Tongue (tissue), 2 donors: ENCODE data around the gene SLC8A2. TPM values are rescaled to one million over a fixed set of nuclear protein-coding genes. Genes with fewer than 3 reads are reported as not detected.
"Not testable (repeated sequence)": the region's sequence is repeated elsewhere in the genome, so short reads cannot be mapped to it uniquely, and the experiment has no call there.

Experiments used
- DNase-seq: peaks from one replicate; pipeline ENCODE4 v3.0.0-alpha.2; 2015
- total RNA-seq: library from RNA; depleted of rRNA; stranded (reverse); fragments of >200 nt; gene quantifications from one replicate; pipeline ENCODE4 v1.2.3, GENCODE V29; 2014

SLC8A2 gene
- total RNA-seq, 1 donor from 2014 or later: not detected

DNA sequence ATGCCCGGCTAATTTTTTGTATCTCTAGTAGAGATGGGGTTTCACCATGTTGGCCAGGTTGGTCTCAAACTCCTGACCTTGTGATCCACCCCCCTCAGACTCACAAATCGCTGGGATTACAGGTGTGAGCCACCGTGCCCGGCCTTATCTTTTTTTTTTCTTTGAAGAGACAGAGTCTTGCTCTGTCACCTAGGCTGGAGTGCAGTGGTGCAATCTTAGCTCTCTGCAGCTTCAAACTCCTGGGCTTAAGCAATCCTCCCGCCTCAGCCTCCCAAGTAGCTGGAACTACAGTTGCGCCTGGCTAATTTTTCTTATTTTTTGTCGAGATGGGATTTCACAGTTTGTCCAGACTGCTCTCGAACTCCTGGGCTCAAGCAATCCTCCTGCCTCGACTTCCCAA, 60.0 kb downstream of the SLC8A2 start:
- DNase-seq: not testable (repeated sequence)

DNA sequence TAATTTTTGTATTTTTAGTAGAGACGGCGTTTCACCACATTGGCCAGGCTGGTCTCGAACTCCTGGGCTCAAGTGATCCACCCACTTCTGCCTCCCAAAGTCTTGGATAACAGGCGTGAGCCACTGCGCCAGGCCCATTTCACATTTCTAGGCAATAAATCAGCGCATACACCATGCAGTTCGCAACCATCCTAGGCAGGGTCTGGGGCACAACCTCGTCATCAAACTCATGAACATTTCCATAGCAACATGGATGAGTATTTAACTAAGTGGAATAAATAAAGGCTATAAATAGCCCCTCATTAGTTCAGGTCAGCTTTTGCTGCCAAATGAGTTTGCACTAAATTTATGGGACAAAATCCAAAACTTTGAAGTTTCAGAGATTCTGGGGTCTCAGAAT, 60.6 kb downstream of the SLC8A2 start:
- DNase-seq: no peak

DNA sequence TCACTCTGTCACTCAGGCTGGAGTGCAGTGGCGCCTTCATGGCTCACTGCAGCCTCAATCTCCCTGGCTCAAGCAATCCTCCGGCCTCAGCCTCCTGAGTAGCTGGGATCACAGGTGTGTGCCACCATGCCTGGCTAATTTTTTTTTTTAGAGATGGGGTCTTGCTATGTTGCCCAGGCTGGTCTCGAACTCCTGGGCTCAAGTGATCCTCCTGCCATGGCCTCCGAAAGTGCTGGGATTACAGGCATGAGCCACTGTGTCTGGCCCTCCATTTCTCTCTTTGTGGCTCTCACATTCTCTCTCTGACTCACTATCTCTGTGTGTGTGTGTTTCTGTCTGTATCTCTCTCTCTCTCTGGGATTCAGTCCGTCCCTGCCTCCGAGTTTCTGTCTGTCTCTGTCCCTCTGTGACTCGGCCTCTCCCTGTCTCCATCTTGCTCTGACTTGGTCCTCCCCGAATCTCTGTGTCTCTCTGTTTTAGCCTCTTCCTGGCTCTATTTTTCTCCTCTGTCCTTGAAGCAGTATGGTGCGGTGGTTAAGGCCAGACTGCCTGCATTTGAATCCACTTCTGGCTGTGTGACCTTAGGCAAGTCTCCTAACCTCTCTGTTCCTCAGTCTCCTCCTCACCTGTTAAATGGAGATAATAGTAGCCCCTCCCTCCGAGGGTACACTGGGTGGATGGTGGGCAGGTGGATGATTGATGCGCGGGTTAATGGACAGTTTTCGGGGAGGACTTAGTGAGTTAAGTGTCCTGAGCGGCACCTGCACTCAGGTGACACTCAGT, 63.3 kb downstream of the SLC8A2 start:
- no peak for DNase-seq

DNA sequence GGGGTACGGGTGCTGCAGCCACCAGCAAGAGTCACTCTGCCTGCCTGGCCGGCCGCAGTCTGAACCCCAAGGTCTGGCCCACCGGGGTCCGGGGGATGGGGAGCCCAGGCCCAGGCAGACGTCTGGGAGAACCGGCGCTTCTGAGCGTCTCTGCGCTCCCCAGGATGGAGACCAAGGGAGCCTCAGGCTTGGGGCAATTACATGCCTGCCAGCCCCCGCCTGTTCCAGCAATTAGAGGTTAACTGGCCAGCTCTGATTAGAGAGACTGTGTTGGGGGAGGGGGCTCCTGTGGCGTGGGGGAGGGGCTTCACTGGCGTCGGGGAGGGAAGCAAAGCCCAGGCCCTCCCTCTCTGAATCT, 64.3 kb downstream of the SLC8A2 start:
- no peak for DNase-seq

DNA sequence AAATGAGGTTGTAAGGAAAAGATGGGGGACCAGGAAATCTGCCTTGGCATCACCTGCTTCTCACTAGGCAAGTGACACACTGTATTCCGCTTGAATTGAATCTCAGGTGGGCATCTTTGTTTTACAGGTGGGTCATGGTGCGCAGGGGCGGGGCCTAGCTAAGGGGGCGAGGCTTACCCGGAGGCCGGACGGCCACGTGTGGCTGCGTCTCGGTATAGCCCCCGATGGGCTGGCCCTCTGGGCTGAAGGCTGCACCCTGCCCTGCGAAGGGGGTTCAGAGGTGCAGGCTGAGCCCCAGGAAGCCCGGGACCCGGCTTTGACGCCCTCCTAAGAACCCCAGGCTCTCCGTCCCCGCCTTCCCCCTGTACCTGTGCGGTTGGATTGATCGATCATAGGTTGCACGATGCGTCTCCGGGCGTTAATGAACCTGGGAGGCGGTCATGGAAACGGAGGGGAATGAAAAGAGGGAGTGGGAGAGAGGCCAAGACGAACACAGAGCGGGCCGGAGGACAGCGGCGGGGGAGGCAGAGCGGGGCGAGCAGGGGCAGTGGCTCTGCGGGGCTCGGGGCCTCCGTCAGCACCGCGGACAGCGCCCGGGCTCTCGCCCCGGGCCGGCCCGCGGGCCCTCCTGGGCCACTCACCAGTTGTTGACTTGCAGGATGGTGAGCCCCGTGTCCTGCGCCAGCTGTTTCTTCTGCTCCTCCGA, 64.8 kb downstream of the SLC8A2 start:
- peak; percentile 58 for DNase-seq

DNA sequence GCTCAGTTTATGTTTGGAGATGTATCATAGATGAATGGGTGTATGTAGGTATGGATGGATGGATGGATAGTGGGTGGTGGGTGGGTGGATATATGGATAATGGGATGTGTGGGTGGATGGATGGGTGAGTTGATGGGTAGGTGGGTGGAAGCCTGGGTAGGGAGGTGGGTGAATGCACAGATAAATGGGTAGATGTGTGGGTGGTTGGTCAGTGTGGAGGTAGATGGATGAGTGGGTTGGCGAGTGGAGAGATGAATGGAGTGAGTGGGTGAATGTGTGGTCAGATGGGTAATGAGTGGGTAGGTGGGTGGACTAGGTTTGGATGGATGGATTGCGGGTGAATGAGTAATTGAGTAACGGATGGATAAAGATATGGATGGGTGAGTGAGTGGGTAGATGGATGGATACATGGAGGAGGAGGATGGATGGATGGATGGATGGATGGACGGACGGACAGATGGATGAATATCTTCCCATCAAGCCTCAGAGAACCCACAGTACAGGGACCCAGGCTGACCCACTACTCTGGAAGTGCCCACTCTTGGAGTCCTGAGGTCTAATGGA, 65.8 kb downstream of the SLC8A2 start:
- DNase-seq: no peak

DNA sequence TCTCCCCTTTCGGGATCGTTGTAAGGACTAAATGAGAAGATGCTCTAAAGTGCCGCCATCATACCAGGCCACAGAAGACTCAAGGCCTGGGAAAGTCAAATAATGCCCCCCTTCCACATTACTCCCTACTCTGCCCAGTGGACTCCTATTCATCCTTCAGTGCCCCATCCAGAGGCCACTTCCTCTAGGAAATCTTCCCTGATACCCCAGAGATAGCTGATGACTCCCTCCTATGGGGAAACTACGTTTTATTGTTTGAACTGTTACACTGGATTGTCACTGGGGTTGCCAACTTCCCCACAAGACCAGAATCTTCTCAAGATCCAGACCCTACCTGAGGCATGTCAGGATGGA, 66.5 kb downstream of the SLC8A2 start:
- DNase-seq: no peak

DNA sequence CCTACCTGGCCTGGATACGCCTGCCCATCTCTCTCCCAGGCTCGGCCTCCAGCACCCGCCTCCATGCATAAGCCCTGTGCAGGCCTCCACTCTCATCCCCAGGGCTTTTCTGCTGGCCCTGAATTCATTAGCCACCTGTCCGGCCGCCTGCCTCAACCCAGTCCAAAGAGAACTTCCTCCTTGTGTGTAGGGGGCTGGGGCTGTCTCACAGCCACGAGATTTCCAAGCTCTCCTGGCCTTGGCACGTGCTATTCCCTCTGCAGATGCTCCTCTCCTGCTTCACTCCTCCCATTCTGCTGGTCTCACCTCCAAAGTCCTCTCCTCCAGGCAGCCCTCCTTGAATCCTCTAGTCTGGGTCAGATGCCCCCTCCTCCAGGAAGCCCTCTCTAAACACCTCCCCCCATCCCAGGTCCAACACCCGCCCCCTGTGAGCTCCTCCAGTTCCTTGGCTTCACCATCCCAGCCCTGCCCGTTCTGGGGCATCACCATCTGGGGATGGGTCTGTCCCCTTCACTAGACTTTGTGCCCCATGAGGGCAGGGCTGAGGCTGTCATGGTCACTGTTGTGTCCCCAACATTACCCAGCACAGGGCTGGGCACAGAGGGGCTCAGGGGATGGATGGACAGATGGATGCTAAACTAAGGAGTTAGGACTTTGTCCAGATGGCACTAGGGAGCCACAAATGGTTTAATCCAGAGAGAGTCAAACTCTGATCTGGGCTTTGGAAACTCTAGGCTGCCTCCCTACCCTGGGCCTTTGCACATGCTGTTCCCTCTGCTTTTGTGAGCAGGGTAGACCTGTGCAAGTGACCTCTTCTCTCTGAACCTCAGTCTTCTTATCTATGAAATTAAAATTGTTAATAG, 67.1 kb downstream of the SLC8A2 start:
- DNase-seq: no peak

DNA sequence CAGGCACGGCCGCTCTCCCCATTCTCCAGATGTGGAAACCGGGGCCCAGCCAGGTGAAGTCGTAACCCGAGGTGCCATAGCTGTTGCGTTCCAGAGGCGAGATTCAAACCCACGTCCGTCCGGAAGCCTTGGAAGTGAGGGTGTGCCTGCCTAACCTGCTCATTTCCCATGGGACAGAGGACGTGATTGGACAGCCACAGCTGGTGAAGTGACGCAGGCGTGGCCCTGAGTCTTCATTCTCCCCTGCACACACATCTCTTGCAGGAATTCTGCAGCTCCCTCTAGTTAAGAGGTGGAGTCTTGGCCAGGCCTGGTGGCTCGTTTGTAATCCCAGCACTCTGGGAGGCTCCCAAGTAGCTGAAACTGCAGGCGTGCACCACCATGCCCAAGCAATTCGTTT, 69.2 kb downstream of the SLC8A2 start:
- no peak for DNase-seq

DNA sequence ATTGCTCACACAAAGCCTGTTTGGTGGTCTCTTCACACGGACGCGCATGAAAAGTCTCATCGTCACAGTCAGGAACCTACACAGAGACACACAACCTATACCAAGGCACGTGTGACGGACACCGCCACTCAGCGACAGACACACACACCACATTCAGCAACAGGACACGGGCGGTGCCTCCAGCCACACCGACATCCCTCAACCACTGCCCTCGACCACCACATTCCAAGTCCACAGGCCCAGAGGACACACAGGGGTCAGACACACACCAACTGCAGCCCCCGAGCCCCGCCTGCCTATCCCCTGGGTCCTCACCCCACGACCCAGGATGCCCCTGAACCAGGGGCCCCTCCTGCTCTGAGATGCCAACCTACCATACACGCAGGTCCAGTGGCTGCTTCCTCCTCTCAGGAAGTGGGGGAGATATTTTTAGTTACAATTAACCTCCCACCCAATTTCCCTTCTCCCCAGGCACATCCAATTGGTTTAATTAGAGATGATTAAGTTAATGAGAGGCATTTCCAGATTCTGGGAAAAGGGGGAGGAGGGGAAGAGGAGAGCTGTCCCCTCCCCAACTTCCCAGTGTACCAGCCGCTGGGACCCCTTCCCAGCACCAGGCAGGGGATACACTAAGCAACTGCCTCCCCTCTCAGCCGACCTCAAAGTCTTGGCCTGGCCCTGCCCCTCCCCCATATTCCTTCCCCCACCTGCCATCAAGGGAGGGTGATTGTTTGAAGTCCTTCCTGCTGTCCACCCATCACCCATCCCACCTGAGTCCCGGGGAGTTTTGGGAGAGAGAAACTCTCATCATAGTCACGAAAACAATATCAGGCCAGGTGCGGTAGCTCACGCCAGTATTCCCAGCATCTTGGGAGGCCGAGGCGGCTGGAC, 72.7 kb downstream of the SLC8A2 start:
- DNase-seq: no peak

DNA sequence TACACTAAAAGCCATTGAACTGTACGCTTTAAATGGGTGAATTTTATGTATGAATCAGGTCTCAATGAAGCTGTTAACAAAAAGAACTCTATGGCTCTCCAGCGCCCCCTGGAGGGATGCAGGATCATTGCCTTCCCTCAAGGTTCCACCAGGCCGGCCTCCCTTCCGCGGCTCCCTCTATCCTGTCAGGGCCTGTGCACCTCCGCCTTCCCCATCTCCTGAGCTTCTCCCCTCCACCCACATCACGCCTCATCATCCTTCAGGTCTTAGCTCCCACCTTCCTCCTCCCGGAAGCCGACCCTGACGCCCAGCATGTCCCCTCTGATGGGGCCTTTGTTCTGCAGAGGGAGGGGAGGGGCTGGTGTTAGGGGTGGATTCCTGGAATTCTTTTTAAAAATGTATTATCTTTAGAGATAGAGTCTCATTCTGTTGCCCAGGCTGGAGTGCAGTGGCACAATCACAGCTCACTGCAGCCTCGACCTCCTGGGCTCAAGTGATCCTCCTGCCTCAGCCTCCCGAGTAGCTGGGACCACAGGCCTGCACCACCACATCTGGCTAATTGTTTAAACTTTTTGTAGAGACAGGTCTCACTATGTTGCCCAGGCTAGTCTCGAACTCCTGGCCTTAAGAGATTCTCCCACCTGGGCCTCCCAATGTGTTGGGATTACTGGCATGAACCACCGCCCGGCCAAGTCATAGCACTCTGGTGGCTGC, 80.0 kb downstream of the SLC8A2 start:
- DNase-seq: peak; percentile 80

DNA sequence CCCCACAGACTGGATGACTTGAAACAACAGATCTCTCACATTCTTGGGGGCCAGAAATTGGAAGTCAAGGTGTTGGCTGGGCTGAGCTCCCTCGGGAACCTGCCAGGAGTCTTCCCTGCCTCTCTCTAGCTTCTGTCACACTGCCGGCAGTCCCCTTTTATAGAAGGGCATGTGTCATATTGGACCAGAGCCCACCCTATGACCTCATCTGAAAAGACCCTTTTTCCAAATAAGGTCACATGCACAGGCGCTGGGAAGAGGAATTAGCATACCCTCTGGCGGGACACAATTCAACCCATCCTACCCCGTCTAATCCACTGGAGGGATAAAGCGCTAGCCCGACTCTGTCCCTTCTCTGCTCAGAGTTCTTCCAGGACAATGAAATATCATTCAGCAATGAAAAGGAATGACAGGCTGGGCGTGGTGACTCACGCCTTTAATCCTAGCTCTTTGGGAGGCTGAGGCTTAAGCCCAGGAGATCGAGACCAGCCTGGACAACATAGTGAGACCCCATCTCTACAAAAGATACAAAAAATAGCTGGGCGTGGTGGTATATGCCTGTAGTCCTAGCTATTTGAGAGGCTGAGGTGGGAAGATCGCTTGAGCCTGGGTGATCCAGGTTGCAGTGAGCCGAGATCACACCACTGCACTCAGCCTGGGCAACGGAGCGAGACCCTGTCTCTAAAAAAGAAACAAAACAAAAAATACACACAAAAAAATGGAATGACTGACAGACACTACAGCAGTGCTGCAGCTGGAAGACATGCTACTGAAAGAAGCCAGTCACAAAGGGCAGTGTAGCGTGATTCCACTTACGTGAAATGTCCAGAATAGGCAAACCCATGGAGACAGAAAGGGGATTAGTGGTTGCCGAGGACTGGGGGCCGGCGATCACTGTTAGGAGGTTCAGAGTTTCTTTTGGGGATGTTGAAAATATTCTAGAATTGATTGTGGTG, 80.9 kb downstream of the SLC8A2 start:
- DNase-seq: peak; percentile 14

DNA sequence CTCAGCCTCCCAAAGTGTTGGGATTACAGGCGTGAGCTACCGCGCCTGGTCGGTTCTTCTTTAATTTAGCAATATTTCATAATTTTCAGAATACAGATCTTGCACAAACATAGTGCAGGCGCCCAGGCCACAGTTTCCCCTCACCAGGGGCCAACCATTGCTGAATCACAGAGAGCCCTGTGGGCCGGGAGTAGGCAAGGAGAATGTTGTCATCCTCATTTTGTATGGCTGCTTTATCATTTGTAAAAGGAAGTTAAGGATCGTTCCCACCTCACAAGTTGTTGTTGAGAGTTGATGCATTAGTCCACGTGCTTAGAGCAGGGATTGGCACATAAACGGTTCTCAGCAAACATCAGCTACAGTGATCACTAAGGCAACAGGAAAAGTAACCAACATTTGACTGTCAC, 82.5 kb downstream of the SLC8A2 start:
- DNase-seq: no peak

DNA sequence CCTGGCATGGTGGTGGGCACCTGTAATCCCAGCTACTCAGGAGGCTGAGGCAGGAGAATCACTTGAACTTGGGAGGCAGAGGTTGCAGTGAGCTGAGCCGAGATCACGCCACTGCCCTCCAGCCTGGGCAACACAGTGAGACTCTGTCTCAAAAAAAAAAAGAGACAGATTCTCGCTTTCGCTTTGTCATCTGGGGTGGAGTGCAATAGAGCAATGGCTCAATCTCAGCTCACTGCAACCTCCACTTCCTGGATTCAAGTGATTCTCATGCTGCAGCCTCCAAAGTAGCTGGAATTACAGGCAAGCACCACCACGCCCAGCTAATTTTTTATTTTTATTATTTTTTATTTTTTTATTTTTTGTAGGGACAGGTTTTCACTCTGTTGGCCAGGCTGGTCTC, 83.0 kb downstream of the SLC8A2 start:
- DNase-seq: not testable (repeated sequence)

DNA sequence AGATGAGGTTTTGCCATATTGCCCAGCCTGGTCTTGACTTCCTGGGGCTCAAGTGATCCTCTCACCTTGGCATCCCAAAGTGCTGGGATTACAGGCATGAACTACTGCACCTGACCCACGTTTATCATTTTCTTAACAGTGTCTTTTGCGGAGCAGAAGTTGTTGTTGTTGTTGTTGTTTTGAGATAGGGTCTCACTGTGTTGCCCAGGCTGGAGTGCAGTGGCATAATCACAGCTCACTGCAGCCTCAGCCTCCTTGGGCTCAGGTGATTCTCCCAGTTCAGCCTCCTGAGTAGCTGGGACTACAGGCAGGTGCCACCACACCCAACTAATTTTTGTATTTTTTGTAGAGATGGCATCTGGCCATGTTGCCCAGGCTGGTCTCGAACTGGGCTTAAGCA, 84.1 kb downstream of the SLC8A2 start:
- DNase-seq: not testable (repeated sequence)

DNA sequence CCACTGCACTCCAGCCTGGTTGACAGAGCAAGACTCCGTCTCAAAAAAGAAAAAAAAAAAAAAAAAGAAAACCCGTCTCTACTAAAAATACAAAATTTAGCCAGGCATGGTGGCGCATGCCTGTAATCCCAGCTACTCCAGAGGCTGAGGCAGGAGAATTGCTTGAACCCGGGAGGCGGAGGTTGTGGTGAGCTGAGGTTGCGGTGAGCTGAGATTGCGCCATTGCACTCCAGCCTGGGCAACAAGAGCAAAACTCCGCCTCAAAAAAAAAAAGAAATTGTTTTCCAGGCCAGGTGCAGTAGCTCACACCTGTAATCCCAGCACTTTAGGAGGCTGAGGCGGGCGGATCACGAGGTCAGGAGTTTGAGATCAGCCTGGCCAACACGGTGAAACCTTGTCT, 85.1 kb downstream of the SLC8A2 start:
- not testable (repeated sequence) for DNase-seq

DNA sequence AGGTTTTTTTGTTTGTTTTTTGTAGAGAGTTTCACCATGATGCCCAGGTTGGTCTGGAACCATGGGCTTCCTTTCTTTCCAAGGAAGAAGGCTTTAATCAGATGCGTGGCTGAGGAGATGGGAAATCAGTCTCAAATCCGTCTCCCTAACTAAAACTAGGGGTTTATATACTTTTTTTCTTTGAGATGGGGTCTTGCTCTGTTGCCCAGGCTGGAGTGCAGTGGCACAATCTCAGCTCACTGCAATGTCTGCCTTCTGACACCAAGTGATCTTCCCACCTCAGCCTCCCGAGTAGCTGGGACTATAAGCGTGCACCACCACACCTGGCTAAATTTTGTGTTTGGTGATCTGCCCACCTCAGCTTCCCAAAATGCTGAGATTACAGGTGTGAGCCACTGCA, 87.2 kb downstream of the SLC8A2 start:
- not testable (repeated sequence) for DNase-seq

DNA sequence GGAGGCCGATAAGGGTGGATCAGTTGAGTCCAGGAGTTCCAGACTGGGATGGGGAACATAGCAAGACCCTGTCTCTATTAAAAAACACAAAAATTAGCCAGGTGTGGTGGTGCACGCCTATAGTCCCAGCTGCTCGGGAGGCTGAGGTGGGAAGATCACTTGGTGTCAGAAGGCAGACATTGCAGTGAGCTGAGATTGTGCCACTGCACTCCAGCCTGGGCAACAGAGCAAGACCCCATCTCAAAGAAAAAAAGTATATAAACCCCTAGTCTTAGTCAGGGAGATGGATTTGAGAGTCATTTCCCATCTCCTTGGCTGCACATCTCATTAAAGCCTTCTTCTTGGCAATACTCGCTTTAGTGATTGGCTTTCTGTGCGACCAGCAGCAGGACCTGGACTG, 87.8 kb downstream of the SLC8A2 start:
- not testable (repeated sequence) for DNase-seq

DNA sequence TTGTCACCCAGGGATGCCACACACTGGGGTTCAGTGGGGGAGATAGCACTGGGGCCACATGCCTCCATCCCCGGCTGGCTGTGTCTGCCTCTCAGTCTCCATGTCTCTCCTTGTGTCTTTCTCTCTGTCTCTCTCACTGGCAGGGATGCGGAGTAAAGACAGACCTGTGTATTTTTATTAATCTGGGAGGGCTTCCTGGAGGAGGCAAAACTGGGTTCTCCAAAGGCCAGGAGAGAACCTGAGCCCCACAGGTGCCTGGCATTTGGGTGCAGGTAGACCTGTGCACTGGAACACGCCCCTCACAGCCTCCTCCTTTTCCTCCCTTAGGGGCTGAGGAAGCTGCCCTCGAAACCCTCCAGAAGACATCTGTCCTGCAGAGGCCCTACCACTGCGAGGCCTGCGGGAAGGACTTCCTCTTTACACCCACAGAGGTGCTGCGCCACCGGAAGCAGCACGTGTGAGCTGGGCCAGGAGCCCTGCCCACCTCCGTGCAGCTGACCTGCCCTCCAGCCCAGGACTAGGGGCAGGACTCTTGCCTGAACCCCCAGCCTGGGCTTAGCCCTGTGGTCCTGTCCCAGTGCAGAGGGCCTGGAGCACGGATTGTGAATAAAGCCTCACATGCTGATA, 89.9 kb downstream of the SLC8A2 start:
- no peak for DNase-seq
